Measurements from ENCODE around the gene DLGAP1. TPM values are rescaled to one million over a fixed set of nuclear protein-coding genes. Genes with fewer than 3 reads are reported as not detected.
"Not testable (repeated sequence)": the region's sequence is repeated elsewhere in the genome, so short reads cannot be mapped to it uniquely, and the experiment has no call there.

The DLGAP1 gene
- total RNA-seq, 4 donors from 2014 or later = 0.13 to 6.2 (median 0.53) TPM

DNA sequence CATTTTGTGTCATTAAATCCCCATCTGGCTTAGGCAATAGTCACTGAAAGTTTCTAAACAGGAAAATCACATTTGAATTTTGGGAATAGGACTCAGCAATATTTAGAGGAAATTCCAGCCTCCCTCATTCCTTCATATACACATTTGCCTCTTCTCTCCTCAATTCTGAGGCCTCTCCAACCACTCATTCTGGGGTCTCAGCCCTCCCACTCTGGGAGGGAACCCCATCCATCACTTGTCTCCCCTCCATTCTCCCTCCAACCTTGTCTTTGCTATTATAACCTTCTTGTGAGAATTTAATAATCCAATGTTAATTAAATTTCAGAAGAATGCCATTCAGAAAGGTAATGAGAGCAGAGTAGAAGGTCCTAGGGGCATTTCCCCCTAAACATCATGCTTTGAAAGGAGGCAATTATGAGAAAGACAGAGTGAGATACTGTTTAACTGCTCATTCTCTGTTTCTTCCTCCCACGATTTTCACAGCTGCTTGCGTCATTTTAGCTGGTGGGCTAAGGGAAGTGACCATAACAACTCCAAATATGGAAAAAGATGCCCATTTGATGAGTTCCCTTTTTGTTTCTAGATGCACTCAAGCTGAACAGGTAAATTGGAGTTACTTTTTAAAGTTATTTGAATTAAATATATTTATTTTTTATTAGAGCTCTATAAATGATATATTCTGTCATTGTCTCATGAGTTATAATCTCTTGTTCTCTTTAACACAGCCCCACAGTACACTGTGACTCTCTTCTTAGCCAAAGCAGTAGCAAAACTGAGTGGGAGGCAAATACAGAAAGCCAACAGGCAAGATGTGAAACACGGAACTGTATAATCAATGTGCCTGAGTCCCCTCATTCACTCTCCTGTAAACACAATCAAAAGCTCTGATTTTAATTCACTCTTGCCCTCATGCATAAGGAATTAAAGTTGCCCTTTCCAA, 135.1 kb downstream of the DLGAP1 start:
- intact Hi-C loops (cut with DNase I; ENCODE audit: low total_unique reads) = no loop called here
- TF ChIP-seq CTCF (IDR thresholded peaks at IDR 0.05 in 4 of 5, conservative IDR thresholded peaks at IDR 0.05 in 1 of 5) = no peak

GRCh38 chr18:4318311-4318710, 136.8 kb downstream of the DLGAP1 start:
- no peaks in the 10 kb centered on the region for H3K9me3 ChIP-seq
- H3K27me3 ChIP-seq = no peaks in the 10 kb centered on the region
- ATAC-seq (no peak), DNase-seq (no peak)
- no peaks in the 10 kb centered on the region for H3K4me1 ChIP-seq
- H3K27ac ChIP-seq = no peak overlapping the region
- intact Hi-C loops (cut with DNase I; ENCODE audit: low total_unique reads) = no loop called here
- TF ChIP-seq POLR2A (IDR thresholded peaks at IDR 0.05) (no peak), CTCF (IDR thresholded peaks at IDR 0.05 in 4 of 5, conservative IDR thresholded peaks at IDR 0.05 in 1 of 5) (no peak)
- in situ Hi-C loops (cut with MboI; ENCODE audit: low sequenced_read_pairs in 4 of 4) = no loop called here
- H3K4me3 ChIP-seq = no peak overlapping the region
- no peaks in the 10 kb centered on the region for H3K36me3 ChIP-seq

More for the DNA sequence above, 135.1 kb downstream of the DLGAP1 start:
- Histone ChIP-seq H3K27ac (no peak overlapping the region), H3K4me3 (no peak overlapping the region), H3K9me3 (no peaks in the 10 kb centered on the region), H3K27me3 (no peaks in the 10 kb centered on the region), H3K4me1 (no peaks in the 10 kb centered on the region), H3K36me3 (no peaks in the 10 kb centered on the region)
- ATAC-seq = no peak
- DNase-seq = no peak
- in situ Hi-C loops (cut with MboI; ENCODE audit: low sequenced_read_pairs in 4 of 4) = no loop called here

DNA sequence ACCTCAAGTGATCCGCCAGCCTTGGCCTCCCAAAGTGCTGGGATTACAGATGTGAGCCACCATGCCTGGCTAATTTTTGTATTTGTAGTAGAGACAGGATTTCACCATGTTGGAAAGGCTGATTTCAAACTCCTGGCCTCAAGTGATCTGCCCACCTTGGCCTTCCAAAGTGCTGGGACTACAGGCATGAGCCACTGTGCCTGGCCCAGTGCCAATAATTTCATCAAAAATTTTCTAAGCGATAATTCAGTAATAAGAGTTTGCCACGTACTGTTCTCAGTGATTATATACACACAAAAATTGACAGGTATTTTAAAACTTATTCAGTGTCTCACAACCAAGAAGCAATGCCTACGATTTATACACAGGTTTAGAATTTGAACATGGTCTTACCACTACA, 143.2 kb downstream of the DLGAP1 start:
- H3K4me1 ChIP-seq; in situ Hi-C loops (cut with MboI; ENCODE audit: low sequenced_read_pairs in 4 of 4): not testable (repeated sequence)

GRCh38 chr18:4311136-4311535, 144.0 kb downstream of the DLGAP1 start:
- TF ChIP-seq CTCF (IDR thresholded peaks at IDR 0.05 in 4 of 5, conservative IDR thresholded peaks at IDR 0.05 in 1 of 5) (no peak), POLR2A (IDR thresholded peaks at IDR 0.05) (no peak)
- ATAC-seq (no peak), DNase-seq (no peak)
- intact Hi-C loops (cut with DNase I; ENCODE audit: low total_unique reads) = no loop called here
- no peaks in the 10 kb centered on the region for H3K9me3 ChIP-seq
- no peak overlapping the region for H3K4me3 ChIP-seq
- H3K36me3 ChIP-seq = no peaks in the 10 kb centered on the region
- H3K27ac ChIP-seq = no peak overlapping the region
- in situ Hi-C loops (cut with MboI; ENCODE audit: low sequenced_read_pairs in 4 of 4) = no loop called here
- H3K27me3 ChIP-seq = no peaks in the 10 kb centered on the region
- no peaks in the 10 kb centered on the region for H3K4me1 ChIP-seq

More for the DNA sequence above, 143.2 kb downstream of the DLGAP1 start:
- H3K27ac ChIP-seq; DNase-seq; H3K27me3 ChIP-seq; H3K9me3 ChIP-seq; H3K36me3 ChIP-seq; H3K4me3 ChIP-seq; ATAC-seq; intact Hi-C loops (cut with DNase I; ENCODE audit: low total_unique reads): not testable (repeated sequence)

GRCh38 chr18:4309227-4309626, 145.9 kb downstream of the DLGAP1 start:
- no peaks in the 10 kb centered on the region for H3K9me3 ChIP-seq
- no peaks in the 10 kb centered on the region for H3K36me3 ChIP-seq
- H3K27ac ChIP-seq = no peak overlapping the region
- DNase-seq = no peak
- H3K27me3 ChIP-seq = no peaks in the 10 kb centered on the region
- TF ChIP-seq POLR2A (IDR thresholded peaks at IDR 0.05) = no peak
- no peaks in the 10 kb centered on the region for H3K4me1 ChIP-seq
- H3K4me3 ChIP-seq = no peak overlapping the region
- ATAC-seq = no peak
- in situ Hi-C loops (cut with MboI; ENCODE audit: low sequenced_read_pairs in 4 of 4) (no loop called here), intact Hi-C loops (cut with DNase I; ENCODE audit: low total_unique reads) (no loop called here)
